DND-41 (cell line): ENCODE results near the gene ZNF462.

ENCODE experiments used
- ATAC-seq: fragments of 200-7000 bp; cut with Tn5 transposase; 3 replicates; pipeline ENCODE4 v1.9.1; 2021; ENCODE audit warnings: low read depth; ENCODE audit not compliant: insufficient read depth
- DNase-seq: peaks from one replicate; pipeline ENCODE4 v3.0.0-alpha.2; 2020
- H2AFZ ChIP-seq: 2 replicates; pipeline ENCODE4 v1.6.0; 2012; ENCODE audit warnings: low read depth, low read length
- H3K27ac ChIP-seq: 2 replicates; pipeline ENCODE4 v1.5.1; 2012; ENCODE audit warnings: low read length, inconsistent platforms
- H3K27me3 ChIP-seq: fragments of 200-600 bp; sonication (generic); 2 replicates; pipeline ENCODE4 v1.6.0; 2012; ENCODE audit warnings: low read length, mild to moderate bottlenecking, inconsistent platforms; ENCODE audit not compliant: insufficient read depth, poor library complexity
- H3K36me3 ChIP-seq: 2 replicates; pipeline ENCODE4 v1.5.1; 2012; ENCODE audit warnings: low read length, inconsistent platforms; ENCODE audit not compliant: insufficient read depth
- H3K4me1 ChIP-seq: 2 replicates; pipeline ENCODE4 v1.5.1; 2012; ENCODE audit warnings: mild to moderate bottlenecking, low read length; ENCODE audit not compliant: insufficient read depth
- H3K4me2 ChIP-seq: 2 replicates; pipeline ENCODE4 v1.6.0; 2012; ENCODE audit warnings: mild to moderate bottlenecking, moderate library complexity, low read length, inconsistent platforms; ENCODE audit not compliant: insufficient read depth
- H3K4me3 ChIP-seq, 2 experiments: fragments of 200-600 bp in 1 of 2; shearing (Covaris generic) in 1 of 2; 2 replicates each; pipeline ENCODE4 v1.5.1; 2012 to 2016; ENCODE audit warnings: inconsistent platforms in 2 of 2, low read length in 2 of 2, mild to moderate bottlenecking in 2 of 2, low read depth in 1 of 2, moderate library complexity in 1 of 2
- H3K79me2 ChIP-seq: 2 replicates; pipeline ENCODE4 v1.6.0; 2012; ENCODE audit warnings: low read length, inconsistent platforms; ENCODE audit not compliant: insufficient read depth
- H3K9ac ChIP-seq: 2 replicates; pipeline ENCODE4 v1.6.0; 2012; ENCODE audit warnings: low read depth, mild to moderate bottlenecking, inconsistent platforms, low read length, moderate library complexity
- H3K9me3 ChIP-seq: 2 replicates; pipeline ENCODE4 v1.5.1; 2012; ENCODE audit warnings: low read length, moderate library complexity, mild to moderate bottlenecking, inconsistent platforms; ENCODE audit not compliant: insufficient read depth, severe bottlenecking
- H4K20me1 ChIP-seq: 2 replicates; pipeline ENCODE4 v1.6.0; 2012; ENCODE audit warnings: low read length; ENCODE audit not compliant: insufficient read depth
- EZH2 ChIP-seq: IDR thresholded peaks from 3 replicates; pipeline ENCODE4 v1.6.1; 2012; ENCODE audit warnings: borderline replicate concordance, low read depth, mild to moderate bottlenecking, moderate library complexity, low read length, inconsistent platforms; ENCODE audit not compliant: severe bottlenecking
- TF ChIP-seq, protein P1 (sequence below): IDR thresholded peaks from 2 replicates; pipeline ENCODE4 v1.5.1; 2012; ENCODE audit warnings: borderline replicate concordance, low read length, moderate library complexity, mild to moderate bottlenecking; ENCODE audit not compliant: poor library complexity, severe bottlenecking; ENCODE audit errors: extremely low read depth

ZNF462 gene

DNA sequence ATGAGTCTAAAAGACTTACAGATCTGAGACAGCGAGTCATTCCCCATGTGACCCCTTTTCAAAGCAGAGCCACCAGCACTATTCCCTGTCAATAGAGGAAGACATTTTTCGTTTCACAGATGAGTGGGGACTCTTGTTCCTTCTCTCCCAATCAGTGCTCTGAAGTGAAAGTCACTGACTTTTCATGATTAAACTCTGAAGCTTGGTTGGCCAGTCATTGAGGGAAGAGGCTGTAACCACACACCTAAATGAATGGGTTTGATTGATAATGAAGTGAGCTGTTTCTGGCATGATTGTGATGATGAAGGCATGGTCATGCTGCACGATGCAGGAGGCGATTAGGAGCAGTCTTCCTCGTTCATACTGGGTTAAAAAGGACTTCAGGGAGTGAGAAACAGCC, 171.9 kb downstream of the ZNF462 start:
- H3K36me3 ChIP-seq, result no peaks in the 10 kb centered on the region
- no peaks in the 10 kb centered on the region for H4K20me1 ChIP-seq
- peak; percentile 46 for ATAC-seq
- TF ChIP-seq, protein P1, sequence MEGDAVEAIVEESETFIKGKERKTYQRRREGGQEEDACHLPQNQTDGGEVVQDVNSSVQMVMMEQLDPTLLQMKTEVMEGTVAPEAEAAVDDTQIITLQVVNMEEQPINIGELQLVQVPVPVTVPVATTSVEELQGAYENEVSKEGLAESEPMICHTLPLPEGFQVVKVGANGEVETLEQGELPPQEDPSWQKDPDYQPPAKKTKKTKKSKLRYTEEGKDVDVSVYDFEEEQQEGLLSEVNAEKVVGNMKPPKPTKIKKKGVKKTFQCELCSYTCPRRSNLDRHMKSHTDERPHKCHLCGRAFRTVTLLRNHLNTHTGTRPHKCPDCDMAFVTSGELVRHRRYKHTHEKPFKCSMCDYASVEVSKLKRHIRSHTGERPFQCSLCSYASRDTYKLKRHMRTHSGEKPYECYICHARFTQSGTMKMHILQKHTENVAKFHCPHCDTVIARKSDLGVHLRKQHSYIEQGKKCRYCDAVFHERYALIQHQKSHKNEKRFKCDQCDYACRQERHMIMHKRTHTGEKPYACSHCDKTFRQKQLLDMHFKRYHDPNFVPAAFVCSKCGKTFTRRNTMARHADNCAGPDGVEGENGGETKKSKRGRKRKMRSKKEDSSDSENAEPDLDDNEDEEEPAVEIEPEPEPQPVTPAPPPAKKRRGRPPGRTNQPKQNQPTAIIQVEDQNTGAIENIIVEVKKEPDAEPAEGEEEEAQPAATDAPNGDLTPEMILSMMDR, result no peak
- no peaks in the 10 kb centered on the region for H3K9me3 ChIP-seq
- no peak for DNase-seq
- peak overlapping the region; percentile 37; the same call in 1 of the 2 replicates for H3K9ac ChIP-seq
- peaks cover 44% of the 10 kb centered on the region for H3K4me1 ChIP-seq
- H3K4me2 ChIP-seq, result peak overlapping the region; percentile 61
- peak overlapping the region in 1 of 2 experiments; percentile 43; a peak in 2 of 4 replicates for H3K4me3 ChIP-seq
- peak overlapping the region; percentile 54; the same call in 1 of the 2 replicates for H2AFZ ChIP-seq
- H3K27ac ChIP-seq, result peak overlapping the region; percentile 74
- no peaks in the 10 kb centered on the region for H3K79me2 ChIP-seq
- H3K27me3 ChIP-seq, result no peaks in the 10 kb centered on the region

DNA sequence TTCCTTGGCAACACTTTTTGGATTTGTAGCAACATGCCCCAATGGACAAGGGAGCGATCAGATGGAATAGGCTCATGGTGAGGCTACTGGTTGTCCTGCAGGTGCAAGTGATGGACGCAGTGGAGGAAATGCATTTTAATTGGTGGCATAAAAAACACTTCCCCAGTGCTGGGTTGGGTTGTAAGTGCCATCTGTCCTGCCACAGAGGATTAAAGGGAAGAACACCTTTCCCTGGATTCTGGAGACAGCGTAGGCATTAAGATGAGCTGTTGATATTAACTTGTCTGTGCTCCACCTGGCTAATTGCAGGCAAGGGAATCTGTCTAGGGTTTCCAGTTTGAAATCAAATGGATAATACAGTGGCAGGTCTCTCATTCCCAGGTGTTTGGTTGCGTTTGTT, 173.4 kb downstream of the ZNF462 start:
- DNase-seq (no peak), ATAC-seq (no peak)
- H3K27ac ChIP-seq, result no peak overlapping the region
- no peaks in the 10 kb centered on the region for H4K20me1 ChIP-seq
- no peak overlapping the region for H3K4me3 ChIP-seq
- H3K27me3 ChIP-seq, result no peaks in the 10 kb centered on the region
- H3K9me3 ChIP-seq, result no peaks in the 10 kb centered on the region
- H3K79me2 ChIP-seq, result no peaks in the 10 kb centered on the region
- TF ChIP-seq, protein P1, result no peak
- TF ChIP-seq EZH2, result no peak
- H3K4me1 ChIP-seq, result peaks cover 42% of the 10 kb centered on the region
- H3K9ac ChIP-seq, result no peak overlapping the region
- H3K4me2 ChIP-seq, result no peak overlapping the region
- no peak overlapping the region for H2AFZ ChIP-seq
- H3K36me3 ChIP-seq, result no peaks in the 10 kb centered on the region

DNA sequence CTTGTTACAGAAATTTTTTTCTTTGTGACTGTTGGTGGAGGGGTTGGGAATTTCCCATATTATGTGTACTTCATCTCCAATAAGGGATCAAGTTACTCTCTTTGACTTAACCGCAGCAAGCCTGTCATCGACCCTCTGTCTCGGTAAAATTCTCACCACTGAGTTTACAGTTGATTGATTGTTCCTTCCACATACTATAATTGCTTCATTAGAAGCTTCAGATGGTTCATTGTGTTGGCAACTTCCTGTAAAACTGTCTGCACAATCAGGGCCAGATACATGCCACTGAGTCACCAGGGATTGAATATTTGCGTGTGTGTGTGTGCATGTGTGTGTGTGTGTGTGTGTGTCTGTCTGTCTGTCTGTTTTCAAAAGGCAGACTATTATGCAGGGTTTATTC, 176.6 kb downstream of the ZNF462 start:
- Histone ChIP-seq H3K27ac (no peak overlapping the region), H2AFZ (no peak overlapping the region), H3K9me3 (no peaks in the 10 kb centered on the region), H3K27me3 (no peaks in the 10 kb centered on the region), H3K4me1 (peaks cover 19% of the 10 kb centered on the region), H3K9ac (no peak overlapping the region), H3K4me3 (no peak overlapping the region), H4K20me1 (no peaks in the 10 kb centered on the region), H3K79me2 (no peaks in the 10 kb centered on the region), H3K36me3 (no peaks in the 10 kb centered on the region), H3K4me2 (no peak overlapping the region)
- TF ChIP-seq EZH2, result no peak
- TF ChIP-seq, protein P1, result no peak
- ATAC-seq (no peak), DNase-seq (no peak)

DNA sequence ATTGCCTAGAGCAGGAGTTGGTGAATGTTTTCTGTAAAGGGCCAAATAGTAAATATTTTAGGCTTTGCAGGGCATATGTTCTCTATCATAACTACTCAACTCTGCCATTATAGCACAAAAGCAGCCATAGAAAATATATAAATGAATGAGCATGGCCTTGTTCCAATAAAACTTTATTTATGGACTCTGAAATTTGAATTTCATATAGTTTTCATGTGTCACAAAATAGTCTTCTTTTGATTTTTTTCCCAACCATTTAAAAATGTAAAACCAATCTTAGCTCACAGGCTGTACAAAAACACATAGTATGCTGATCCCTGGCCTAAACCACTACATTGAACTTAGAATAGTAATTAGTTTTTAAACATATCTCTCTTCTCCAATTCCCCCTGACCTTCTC, 179.6 kb downstream of the ZNF462 start:
- Histone ChIP-seq H3K79me2 (no peaks in the 10 kb centered on the region), H3K27ac (no peak overlapping the region), H3K4me2 (no peak overlapping the region), H3K9me3 (no peaks in the 10 kb centered on the region), H2AFZ (no peak overlapping the region), H3K4me1 (no peaks in the 10 kb centered on the region), H3K27me3 (no peaks in the 10 kb centered on the region), H3K9ac (no peak overlapping the region), H3K36me3 (no peaks in the 10 kb centered on the region), H4K20me1 (no peaks in the 10 kb centered on the region), H3K4me3 (no peak overlapping the region)
- TF ChIP-seq, protein P1, result no peak
- TF ChIP-seq EZH2, result no peak
- ATAC-seq (no peak), DNase-seq (no peak)
